HepG2 (cell line): Measurements from ENCODE around the gene METTL2A. TPM values are rescaled to one million over a fixed set of nuclear protein-coding genes. Genes with fewer than 3 reads are reported as not detected.
"Not testable (repeated sequence)": the region's sequence is repeated elsewhere in the genome, so short reads cannot be mapped to it uniquely, and the experiment has no call there.

ENCODE experiments used
- ATF7 ChIP-seq, 2 experiments: fragments of 450-650 bp in 1 of 2; sonication (generic) in 1 of 2; formaldehyde crosslinking in 1 of 2; IDR thresholded peaks; 2 replicates each; pipeline versions ENCODE4 v1.4.0 to v1.6.1; 2016 to 2020; ENCODE audit warnings: antibody characterized with exemption in 1 of 2, mild to moderate bottlenecking in 1 of 2, missing genetic modification reagents in 1 of 2
- E2F5 ChIP-seq: sonication (generic); formaldehyde crosslinking; conservative IDR thresholded peaks from 2 replicates; pipeline ENCODE4 v1.4.0; 2020; ENCODE audit warnings: missing genetic modification reagents
- HNRNPL ChIP-seq: fragments of 200-400 bp; formaldehyde crosslinking; IDR thresholded peaks from 2 replicates; pipeline ENCODE4 v1.6.1; 2017; ENCODE audit warnings: mild to moderate bottlenecking, low read depth, low read length
- HNRNPLL ChIP-seq: fragments of 200-400 bp; formaldehyde crosslinking; IDR thresholded peaks from 2 replicates; pipeline ENCODE4 v1.6.1; 2017; ENCODE audit warnings: mild to moderate bottlenecking, low read depth, low read length; ENCODE audit not compliant: poor library complexity, severe bottlenecking
- IRF2 ChIP-seq: IDR thresholded peaks from 2 replicates; pipeline ENCODE4 v1.6.1; 2018; ENCODE audit warnings: missing genetic modification reagents, missing compliant biosample characterization
- MYC ChIP-seq: sonication (generic); formaldehyde crosslinking; IDR thresholded peaks from 2 replicates; pipeline ENCODE4 v1.9.0; 2021; ENCODE audit warnings: missing genetic modification reagents, borderline replicate concordance
- NAIF1 ChIP-seq: sonication (generic); formaldehyde crosslinking; IDR thresholded peaks from 2 replicates; pipeline ENCODE4 v1.5.0; 2020; ENCODE audit warnings: mild to moderate bottlenecking, missing genetic modification reagents, borderline replicate concordance
- NRL ChIP-seq: sonication (generic); formaldehyde crosslinking; IDR thresholded peaks from 2 replicates; pipeline ENCODE4 v1.5.0; 2020; ENCODE audit warnings: missing genetic modification reagents, mild to moderate bottlenecking, moderate library complexity, borderline replicate concordance
- RBM39 ChIP-seq: fragments of 200-400 bp; formaldehyde crosslinking; IDR thresholded peaks from one replicate; pipeline ENCODE4 v1.6.1; 2018; ENCODE audit warnings: antibody characterized with exemption, mild to moderate bottlenecking, low read depth, low read length; ENCODE audit not compliant: poor library complexity, severe bottlenecking
- SIN3A ChIP-seq: IDR thresholded peaks from 2 replicates; pipeline ENCODE4 v1.6.1; 2011; ENCODE audit warnings: low read depth, mild to moderate bottlenecking, control low read depth, low read length, borderline replicate concordance
- SOX13 ChIP-seq, 3 experiments: fragments of 450-650 bp in 1 of 3; sonication (generic) in 1 of 3; formaldehyde crosslinking in 1 of 3; IDR thresholded peaks in 2 of 3; conservative IDR thresholded peaks in 1 of 3; 2 replicates each; pipeline versions ENCODE4 v1.5.0 to v1.6.1; 2016 to 2020; ENCODE audit warnings: antibody characterized with exemption in 1 of 3, mild to moderate bottlenecking in 1 of 3, missing compliant biosample characterization in 1 of 3, missing genetic modification reagents in 1 of 3, moderate library complexity in 1 of 3
- TARDBP ChIP-seq: sonication (generic); formaldehyde crosslinking; IDR thresholded peaks from 2 replicates; pipeline ENCODE4 v1.8.0; 2022; ENCODE audit warnings: mild to moderate bottlenecking, missing genetic modification reagents
- ZFY ChIP-seq: sonication (generic); formaldehyde crosslinking; IDR thresholded peaks from 2 replicates; pipeline ENCODE4 v1.4.0; 2020; ENCODE audit warnings: missing genetic modification reagents
- ZHX2 ChIP-seq, 2 experiments: sonication (generic) in 1 of 2; formaldehyde crosslinking in 1 of 2; IDR thresholded peaks; 2 replicates each; pipeline versions ENCODE4 v1.6.1 to v1.9.0; 2014 to 2022; ENCODE audit warnings: antibody characterized with exemption in 1 of 2, borderline replicate concordance in 1 of 2, inconsistent platforms in 1 of 2, low read depth in 1 of 2, missing genetic modification reagents in 1 of 2
- ZNF232 ChIP-seq: sonication (generic); formaldehyde crosslinking; IDR thresholded peaks from 2 replicates; pipeline ENCODE4 v1.4.0; 2020; ENCODE audit warnings: missing genetic modification reagents, borderline replicate concordance
- ZNF556 ChIP-seq: sonication (generic); formaldehyde crosslinking; IDR thresholded peaks from 2 replicates; pipeline ENCODE4 v1.4.0; 2020; ENCODE audit warnings: mild to moderate bottlenecking, missing genetic modification reagents, borderline replicate concordance
- ZNF766 ChIP-seq: sonication (generic); formaldehyde crosslinking; IDR thresholded peaks from 2 replicates; pipeline ENCODE4 v1.5.0; 2020; ENCODE audit warnings: missing genetic modification reagents, borderline replicate concordance
- ZNF775 ChIP-seq: sonication (generic); formaldehyde crosslinking; IDR thresholded peaks from 2 replicates; pipeline ENCODE4 v1.4.0; 2020; ENCODE audit warnings: missing genetic modification reagents, mild to moderate bottlenecking, moderate library complexity, borderline replicate concordance
- ZNF816 ChIP-seq: sonication (generic); formaldehyde crosslinking; IDR thresholded peaks from 2 replicates; pipeline ENCODE4 v1.8.0; 2022; ENCODE audit warnings: missing genetic modification reagents, mild to moderate bottlenecking, borderline replicate concordance
- polyA plus RNA-seq, 8 experiments: library from polyadenylated mRNA; depleted of rRNA in 3 of 8; stranded (reverse) in 7 of 8; unstranded in 1 of 8; fragments of >200 nt; fragmentation: Illumina TruSeq in 4 of 8; extraction: Trizol in 4 of 8; gene quantifications; 2 replicates each; pipeline versions ENCODE4 v1.2.1 to v1.2.3, GENCODE V29; 2011 to 2016; ENCODE audit warnings: low read depth in 4 of 8, missing spikeins in 1 of 8, mixed read lengths in 1 of 8; ENCODE audit not compliant: insufficient read depth in 1 of 8
- total RNA-seq, 5 experiments: library from RNA; depleted of rRNA; stranded (reverse); fragments of >200 nt; fragmentation: Illumina TruSeq; extraction: Trizol; gene quantifications; 2 replicates each; pipeline ENCODE4 v1.2.3, GENCODE V29; 2016; ENCODE audit warnings: low read depth in 1 of 5

METTL2A gene
- total and polyA plus RNA-seq, 2 of the 13 experiments (the other 11 are each of a cell fraction or from before 2014, with no cell fraction given): 15.6 to 32.3 TPM

- TF ChIP-seq E2F5 (CRISPR knock-in tag): peak; percentile 93
- TF ChIP-seq ZNF232: 0 out of 2 replicates have a peak, but pooled peaks have one; percentile 43
- 0 out of 2 replicates have a peak, but pooled peaks have one; percentile 18 for TF ChIP-seq ZNF766
- not testable (repeated sequence) for TF ChIP-seq ATF7 (IDR thresholded peaks at IDR 0.05); ZHX2 (CRISPR knock-in tag; IDR thresholded peaks at IDR 0.05; ENCODE audit: borderline replicate concordance); SOX13 (IDR thresholded peaks at IDR 0.05)
- peak; percentile 45 for TF ChIP-seq ATF7 (CRISPR knock-in tag; IDR thresholded peaks at IDR 0.05)
- peak; percentile 56; the same call in 1 of the 2 replicates for TF ChIP-seq SIN3A
- peak; percentile 63; the same call in 1 of the 2 replicates for TF ChIP-seq NAIF1
- TF ChIP-seq ZNF556 (CRISPR knock-in tag): peak; percentile 91; the same call in 1 of the 2 replicates
- TF ChIP-seq NRL (CRISPR knock-in tag): peak; percentile 70
- peak; percentile 70; the same call in 1 of the 2 replicates for TF ChIP-seq HNRNPL
- TF ChIP-seq ZHX2 (IDR thresholded peaks at IDR 0.05; ENCODE audit: low read depth): 0 out of 2 replicates have a peak, but pooled peaks have one; percentile 39
- TF ChIP-seq RBM39: peak; percentile 82
- peak; percentile 62 for TF ChIP-seq HNRNPLL
- peak in 1 of 2 experiments; percentile 50; a peak in 2 of 4 replicates for TF ChIP-seq SOX13 (CRISPR knock-in tag; conservative IDR thresholded peaks at IDR 0.05 in 1 of 2, IDR thresholded peaks at IDR 0.05 in 1 of 2)
- peak; percentile 24; the same call in 1 of the 2 replicates for TF ChIP-seq ZNF816 (CRISPR knock-in tag)
- peak; percentile 83; the same call in 1 of the 2 replicates for TF ChIP-seq TARDBP (CRISPR knock-in tag)
- TF ChIP-seq IRF2 (CRISPR knock-in tag): peak; percentile 73
- TF ChIP-seq ZFY (CRISPR knock-in tag): peak; percentile 88
- TF ChIP-seq MYC: peak; percentile 67; the same call in 1 of the 2 replicates
- peak; percentile 83; the same call in 1 of the 2 replicates for TF ChIP-seq ZNF775 (CRISPR knock-in tag)
Observed at GRCh38 chr17:62423647-62424461, at the start of gene METTL2A (continued).
